Calu3 (cell line): ENCODE data around the gene HEG1. TPM values are rescaled to one million over a fixed set of nuclear protein-coding genes. Genes with fewer than 3 reads are reported as not detected.

ENCODE experiments used
- BruUV-seq: library from RNA; stranded (reverse); fragments of 400-500 nt; replicated peaks from 2 replicates; lab custom pipeline; 2021; lab: Mats Ljungman, UMichigan
- CTCF ChIA-PET: fragments of 300-600 bp; sonication (Branson Sonifier 250); formaldehyde crosslinking; loops from one replicate; lab custom pipeline; 2022; ENCODE audit warnings: antibody characterized with exemption; lab: Charles Lee
- DNase-seq: peaks from one replicate; pipeline ENCODE4 v3.0.0; 2022
- H3K27ac Mint-ChIP-seq: one replicate; pipeline ENCODE4 v1.8.0; 2022; ENCODE audit warnings: mixed read lengths; ENCODE audit not compliant: unreplicated experiment
- H3K27me3 Mint-ChIP-seq: one replicate; pipeline ENCODE4 v1.8.0; 2022; ENCODE audit warnings: mixed read lengths; ENCODE audit not compliant: unreplicated experiment
- H3K36me3 Mint-ChIP-seq: one replicate; pipeline ENCODE4 v1.8.0; 2022; ENCODE audit warnings: mild to moderate bottlenecking, moderate library complexity, mixed read lengths; ENCODE audit not compliant: insufficient read depth, unreplicated experiment
- H3K4me1 Mint-ChIP-seq: one replicate; pipeline ENCODE4 v1.8.0; 2022; ENCODE audit warnings: mild to moderate bottlenecking, low read depth, mixed read lengths; ENCODE audit not compliant: unreplicated experiment
- H3K4me3 Mint-ChIP-seq: one replicate; pipeline ENCODE4 v1.8.0; 2022; ENCODE audit warnings: mild to moderate bottlenecking, low read depth, moderate library complexity, mixed read lengths; ENCODE audit not compliant: unreplicated experiment
- H3K9me3 Mint-ChIP-seq: one replicate; pipeline ENCODE4 v1.8.0; 2022; ENCODE audit warnings: low read depth, mixed read lengths; ENCODE audit not compliant: unreplicated experiment
- CTCF ChIP-seq: fragments of 200-600 bp; IDR thresholded peaks from one replicate; pipeline ENCODE4 v1.8.0; 2022; ENCODE audit warnings: antibody characterized with exemption; ENCODE audit not compliant: unreplicated experiment
- intact Hi-C: fragments of 100-400 bp; cut with micrococcal nuclease; formaldehyde crosslinking; loops from one replicate; pipeline ENCODE4 v1.10.0; 2022; ENCODE audit not compliant: unreplicated experiment
- total RNA-seq: library from RNA; stranded (reverse); gene quantifications from 2 replicates; pipeline ENCODE4 v1.2.3, GENCODE V29; 2022

Gene HEG1
- total RNA-seq, 1 experiment from 2014 or later, result 0.97 TPM

- BruUV-seq, result no TSS peak
- TF ChIP-seq CTCF, result no peak
- no peak overlapping the region for H3K27ac Mint-ChIP-seq
- H3K27me3 Mint-ChIP-seq, result no peaks in the 10 kb centered on the region
- no peak for DNase-seq
- intact Hi-C loops, result no loop called here
- H3K9me3 Mint-ChIP-seq, result no peaks in the 10 kb centered on the region
- H3K4me1 Mint-ChIP-seq, result no peaks in the 10 kb centered on the region
- CTCF ChIA-PET, result interaction anchor here (0.6 kb wide), 1 partner anchor 27 kb away, joined by 3 read pairs; no protein-coding TSS in a partner anchor
- no peaks in the 10 kb centered on the region for H3K36me3 Mint-ChIP-seq
- H3K4me3 Mint-ChIP-seq, result no peak overlapping the region
Measured at GRCh38 chr3:125075738-125076137, 19.9 kb upstream of the HEG1 start.

GRCh38 chr3:125073390-125073905 lies 17.7 kb upstream of the HEG1 start:
- Mint-ChIP-seq H3K4me1 (no peaks in the 10 kb centered on the region), H3K27ac (no peak overlapping the region), H3K27me3 (no peaks in the 10 kb centered on the region), H3K36me3 (no peaks in the 10 kb centered on the region), H3K9me3 (no peaks in the 10 kb centered on the region), H3K4me3 (no peak overlapping the region)
- no peak for DNase-seq
- intact Hi-C loops, result no loop called here
- no peak for TF ChIP-seq CTCF
- CTCF ChIA-PET, result interaction anchor here (1.5 kb wide), 1 partner anchor 10 kb away, joined by 3 read pairs; no protein-coding TSS in a partner anchor
- no TSS peak for BruUV-seq

- H3K36me3 Mint-ChIP-seq, result no peaks in the 10 kb centered on the region
- no peak overlapping the region for H3K4me3 Mint-ChIP-seq
- no TSS peak for BruUV-seq
- no peak for TF ChIP-seq CTCF
- no peaks in the 10 kb centered on the region for H3K4me1 Mint-ChIP-seq
- peaks cover 3% of the 10 kb centered on the region for H3K27me3 Mint-ChIP-seq
- no peaks in the 10 kb centered on the region for H3K9me3 Mint-ChIP-seq
- intact Hi-C loops, result no loop called here
- no peak for DNase-seq
- CTCF ChIA-PET, result interaction anchor here (1.5 kb wide), 1 partner anchor 10 kb away, joined by 3 read pairs; no protein-coding TSS in a partner anchor
- no peak overlapping the region for H3K27ac Mint-ChIP-seq
Measured at GRCh38 chr3:125072749-125073389, 17.1 kb upstream of the HEG1 start.

GRCh38 chr3:125072301-125072700 lies 16.5 kb upstream of the HEG1 start:
- CTCF ChIA-PET, result no interaction called here
- no TSS peak for BruUV-seq
- H3K4me1 Mint-ChIP-seq, result no peaks in the 10 kb centered on the region
- DNase-seq, result no peak
- no peaks in the 10 kb centered on the region for H3K9me3 Mint-ChIP-seq
- no peak for TF ChIP-seq CTCF
- no peak overlapping the region for H3K27ac Mint-ChIP-seq
- no peak overlapping the region for H3K4me3 Mint-ChIP-seq
- no peaks in the 10 kb centered on the region for H3K36me3 Mint-ChIP-seq
- intact Hi-C loops, result no loop called here
- peaks cover 8% of the 10 kb centered on the region for H3K27me3 Mint-ChIP-seq
